CD4-positive, alpha-beta memory T cell (primary cell): ENCODE measurements around the gene TMIGD2. TPM values are rescaled to one million over a fixed set of nuclear protein-coding genes. Genes with fewer than 3 reads are reported as not detected.

Experiments
- CTCF ChIA-PET: fragments of 350-600 bp; sonication (Branson Sonifier 250); formaldehyde crosslinking; loops from one replicate; lab custom pipeline; 2021; ENCODE audit warnings: inconsistent platforms; ENCODE audit not compliant: partially characterized antibody; lab: Charles Lee
- POLR2A ChIA-PET: fragments of 350-600 bp; sonication (Branson Sonifier 250); formaldehyde crosslinking; loops from one replicate; lab custom pipeline; 2021; ENCODE audit not compliant: partially characterized antibody; lab: Charles Lee
- DNase-seq, 5 donors: peaks; one replicate each; pipeline versions ENCODE4 v3.0.0 to v3.0.0-alpha.2; 2020 to 2022; ENCODE audit warnings: mixed read lengths in 1 of 5
- H3K27ac ChIP-seq: one replicate; pipeline ENCODE4 v1.7.0; 2013; ENCODE audit warnings: low read depth, low read length
- H3K27me3 ChIP-seq: 2 replicates; pipeline ENCODE4 v1.7.0; 2013; ENCODE audit warnings: mild to moderate bottlenecking, low read length, moderate library complexity; ENCODE audit not compliant: insufficient read depth
- H3K36me3 ChIP-seq: 2 replicates; pipeline ENCODE4 v1.7.0; 2013; ENCODE audit warnings: mild to moderate bottlenecking, low read length, moderate library complexity; ENCODE audit not compliant: insufficient read depth
- H3K4me1 ChIP-seq: 2 replicates; pipeline ENCODE4 v1.7.0; 2013; ENCODE audit warnings: mild to moderate bottlenecking, low read length, moderate library complexity; ENCODE audit not compliant: insufficient read depth
- H3K4me3 ChIP-seq, 2 donors: one replicate each; pipeline ENCODE4 v1.7.0; 2013; ENCODE audit warnings: low read length in 2 of 2, mild to moderate bottlenecking in 1 of 2
- H3K9me3 ChIP-seq, 2 donors: one replicate each; pipeline ENCODE4 v1.7.0; 2013; ENCODE audit warnings: low read length in 2 of 2, control low read depth in 1 of 2; ENCODE audit not compliant: control insufficient read depth in 1 of 2
- H3K27ac Mint-ChIP-seq, 7 donors: one replicate each; pipeline ENCODE4 v1.8.0; 2020 to 2021; ENCODE audit warnings: mixed read lengths in 7 of 7, mild to moderate bottlenecking in 6 of 7, inconsistent platforms in 3 of 7, moderate library complexity in 3 of 7
- H3K27me3 Mint-ChIP-seq, 2 donors: one replicate each; pipeline ENCODE4 v1.8.0; 2020 to 2021; ENCODE audit warnings: mixed read lengths in 2 of 2
- H3K36me3 Mint-ChIP-seq, 2 donors: one replicate each; pipeline ENCODE4 v1.8.0; 2020 to 2021; ENCODE audit warnings: mixed read lengths in 2 of 2, inconsistent platforms in 1 of 2, mild to moderate bottlenecking in 1 of 2
- H3K4me1 Mint-ChIP-seq, 4 donors: one replicate each; pipeline ENCODE4 v1.8.0; 2020 to 2021; ENCODE audit warnings: mixed read lengths in 4 of 4, mild to moderate bottlenecking in 1 of 4
- H3K4me3 Mint-ChIP-seq, 8 donors: one replicate each; pipeline ENCODE4 v1.8.0; 2020 to 2021; ENCODE audit warnings: mixed read lengths in 8 of 8, mild to moderate bottlenecking in 7 of 8, moderate library complexity in 6 of 8, inconsistent platforms in 3 of 8
- H3K9me3 Mint-ChIP-seq, 8 donors: one replicate each; pipeline ENCODE4 v1.8.0; 2020 to 2021; ENCODE audit warnings: mixed read lengths in 8 of 8, mild to moderate bottlenecking in 5 of 8, inconsistent platforms in 3 of 8, moderate library complexity in 1 of 8
- intact Hi-C: fragments of 100-400 bp; cut with micrococcal nuclease; formaldehyde crosslinking; loops from one replicate; pipeline ENCODE4 v1.15.1; 2023
- polyA plus RNA-seq, 2 donors: library from polyadenylated mRNA; unstranded; fragments of 300-500 nt; fragmentation: Illumina TruSeq; gene quantifications; one replicate each; pipeline ENCODE4 v1.2.3, GENCODE V29; 2021
- total RNA-seq, 2 experiments: library from RNA; stranded (reverse); gene quantifications; one replicate each; pipeline ENCODE4 v1.2.3, GENCODE V29; 2021

The TMIGD2 gene
- total and polyA plus RNA-seq, 4 experiments from 2014 or later = 6.9 to 23.7 (median 16.1) TPM

DNA sequence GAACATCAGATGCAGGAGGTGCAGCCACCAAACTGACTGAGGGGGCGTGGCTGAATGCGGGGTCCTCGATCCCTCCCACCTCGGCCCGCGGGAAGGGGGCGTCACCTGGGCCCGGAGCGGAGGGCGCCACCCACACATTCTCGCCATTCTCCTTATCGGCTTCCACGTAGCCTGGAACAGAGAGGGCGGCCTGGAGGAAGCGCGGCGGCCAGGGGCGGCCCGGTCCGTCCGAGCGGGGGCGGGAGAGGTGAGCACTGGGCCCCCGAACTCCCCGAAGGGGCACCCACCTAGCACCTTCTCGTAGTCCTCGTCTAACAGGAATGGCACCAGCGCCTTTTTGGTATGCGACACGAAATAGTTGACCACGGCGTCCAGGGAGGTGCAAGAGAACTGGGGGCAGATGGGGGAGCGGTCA lies 24.7 kb upstream of the TMIGD2 start:
- intact Hi-C loops = no loop called here
- Mint-ChIP-seq H3K9me3 (peaks cover 0 to 5% (median 0%) of the 10 kb centered on the region in 8 donors), H3K36me3 (peaks cover 0 to 5% of the 10 kb centered on the region in 2 donors), H3K27ac (peak overlapping the region in 1 of 7 donors; percentile 99), H3K27me3 (peaks cover 0 to 3% of the 10 kb centered on the region in 2 donors), H3K4me3 (peak overlapping the region; percentile 74 to 91 (median 82)), H3K4me1 (peaks cover 8 to 29% (median 20%) of the 10 kb centered on the region in 4 donors)
- H3K4me3 ChIP-seq = peak overlapping the region in 1 of 2 donors; percentile 12
- DNase-seq = peak in 1 of 5 donors; percentile 50
- no peaks in the 10 kb centered on the region for H3K9me3 ChIP-seq
- no peak overlapping the region for H3K27ac ChIP-seq
- POLR2A ChIA-PET = interaction anchor here (1.0 kb wide), 1 partner anchor 17 kb away, joined by 3 read pairs; the partner anchor contains the start of gene MPND
- no peaks in the 10 kb centered on the region for H3K27me3 ChIP-seq
- no peaks in the 10 kb centered on the region for H3K36me3 ChIP-seq
- H3K4me1 ChIP-seq = peaks cover 19% of the 10 kb centered on the region
- CTCF ChIA-PET = no interaction called here

DNA sequence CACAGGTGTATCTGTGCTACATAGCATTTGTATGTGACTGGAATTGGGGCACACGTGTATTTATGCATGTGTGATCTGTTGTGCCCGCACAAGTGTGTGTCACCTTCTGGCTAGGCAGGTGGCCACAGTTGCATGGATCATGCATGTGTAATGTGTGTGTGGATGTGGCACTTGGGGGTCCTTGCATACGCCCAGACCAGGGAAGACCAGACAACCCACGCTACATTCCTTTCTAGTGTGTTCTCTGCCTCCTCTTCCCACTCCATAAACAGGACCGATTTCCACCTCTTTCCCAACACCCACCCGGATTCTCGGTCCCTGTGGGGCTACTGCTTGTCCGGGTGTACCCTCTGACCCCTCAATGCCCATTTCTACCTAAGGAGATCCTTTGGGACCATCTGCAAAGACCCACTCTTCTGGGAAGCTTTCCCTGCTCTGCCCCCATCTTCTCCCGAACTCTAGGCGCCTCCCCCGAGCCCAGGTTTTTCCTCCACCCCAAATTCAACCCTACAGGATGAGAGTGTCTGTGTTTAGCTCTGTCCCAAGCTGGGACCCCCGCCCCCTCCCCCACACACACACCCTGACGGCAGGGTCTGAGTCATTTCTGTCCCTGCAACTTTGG lies 24.1 kb upstream of the TMIGD2 start:
- H3K4me3 ChIP-seq = peak overlapping the region in 1 of 2 donors; percentile 12
- Mint-ChIP-seq H3K36me3 (peaks cover 0 to 5% of the 10 kb centered on the region in 2 donors), H3K27ac (peak overlapping the region in 4 of 7 donors; percentile 31 to 86 (median 66)), H3K9me3 (peaks cover 0 to 5% (median 0%) of the 10 kb centered on the region in 8 donors), H3K4me3 (peak overlapping the region; percentile 35 to 79 (median 67)), H3K4me1 (peaks cover 8 to 29% (median 20%) of the 10 kb centered on the region in 4 donors), H3K27me3 (peaks cover 0 to 3% of the 10 kb centered on the region in 2 donors)
- peaks cover 19% of the 10 kb centered on the region for H3K4me1 ChIP-seq
- H3K27me3 ChIP-seq = no peaks in the 10 kb centered on the region
- DNase-seq = no peak
- H3K36me3 ChIP-seq = no peaks in the 10 kb centered on the region
- CTCF ChIA-PET = no interaction called here
- H3K27ac ChIP-seq = no peak overlapping the region
- intact Hi-C loops = no loop called here
- H3K9me3 ChIP-seq = no peaks in the 10 kb centered on the region
- POLR2A ChIA-PET = interaction anchor here (1.0 kb wide), 1 partner anchor 17 kb away, joined by 3 read pairs; the partner anchor contains the start of gene MPND

DNA sequence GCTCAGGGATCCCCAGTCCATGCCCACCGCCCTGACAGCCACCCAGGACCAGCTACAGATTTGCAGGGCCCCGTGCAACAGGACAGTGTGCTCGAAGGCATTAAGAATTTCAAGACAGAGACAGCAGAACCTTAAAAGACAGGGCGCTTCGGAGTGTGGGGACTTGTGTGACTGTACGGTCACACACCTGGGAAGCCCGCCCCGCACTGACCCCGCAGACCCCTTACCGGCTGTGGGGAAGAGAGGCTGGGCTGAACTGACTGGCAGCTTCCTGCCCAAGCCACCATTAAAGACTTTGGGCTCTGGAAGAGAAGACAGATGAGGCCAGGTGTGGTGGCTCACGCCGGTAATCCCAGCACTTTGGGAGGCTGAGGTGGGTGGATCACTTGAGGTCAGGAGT lies 22.0 kb upstream of the TMIGD2 start:
- peaks cover 0 to 3% of the 10 kb centered on the region in 2 donors for H3K27me3 Mint-ChIP-seq
- peaks cover 8 to 26% (median 20%) of the 10 kb centered on the region in 4 donors for H3K4me1 Mint-ChIP-seq
- Histone ChIP-seq H3K27ac (no peak overlapping the region), H3K36me3 (no peaks in the 10 kb centered on the region), H3K4me3 (no peak overlapping the region), H3K27me3 (no peaks in the 10 kb centered on the region), H3K9me3 (no peaks in the 10 kb centered on the region), H3K4me1 (peaks cover 19% of the 10 kb centered on the region)
- POLR2A ChIA-PET = interaction anchor here (2.5 kb wide), 1 partner anchor 19 kb away, joined by 7 read pairs; the partner anchor contains the start of gene MPND
- peaks cover 0 to 8% (median 0%) of the 10 kb centered on the region in 8 donors for H3K9me3 Mint-ChIP-seq
- DNase-seq = no peak
- peak overlapping the region in 2 of 7 donors; percentile 32 to 84 for H3K27ac Mint-ChIP-seq
- peak overlapping the region in 1 of 8 donors; percentile 15 for H3K4me3 Mint-ChIP-seq
- H3K36me3 Mint-ChIP-seq = peaks cover 0 to 5% of the 10 kb centered on the region in 2 donors
- CTCF ChIA-PET = interaction anchor here (0.6 kb wide), 1 partner anchor 38 kb away, joined by 3 read pairs; no protein-coding TSS in a partner anchor
- intact Hi-C loops = no loop called here

DNA sequence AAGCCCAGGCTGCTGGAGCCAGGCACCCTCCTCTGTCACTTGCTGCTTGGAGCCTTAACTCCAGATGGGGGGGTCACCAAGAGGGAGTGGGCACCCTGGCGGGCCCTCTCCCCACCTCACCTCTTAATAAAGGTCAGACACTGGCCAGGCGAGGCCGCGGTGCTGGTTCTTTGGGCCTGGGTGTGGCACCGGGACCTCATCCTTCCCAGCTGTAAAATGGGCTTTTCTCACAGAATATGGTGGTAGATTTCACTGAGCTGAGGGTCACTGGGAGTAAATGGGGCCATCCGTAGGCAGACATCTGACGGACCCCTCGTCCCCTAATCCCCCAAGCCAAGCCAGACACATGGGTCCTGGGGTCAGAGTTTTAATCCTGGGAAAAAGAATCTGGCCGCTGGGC lies 21.5 kb upstream of the TMIGD2 start:
- Mint-ChIP-seq H3K9me3 (peaks cover 0 to 8% (median 0%) of the 10 kb centered on the region in 8 donors), H3K27me3 (peaks cover 0 to 3% of the 10 kb centered on the region in 2 donors), H3K27ac (no peak overlapping the region), H3K4me3 (no peak overlapping the region), H3K36me3 (peaks cover 0 to 5% of the 10 kb centered on the region in 2 donors), H3K4me1 (peaks cover 8 to 23% (median 19%) of the 10 kb centered on the region in 4 donors)
- H3K4me1 ChIP-seq = peaks cover 18% of the 10 kb centered on the region
- no peaks in the 10 kb centered on the region for H3K9me3 ChIP-seq
- no peak overlapping the region for H3K27ac ChIP-seq
- no peak for DNase-seq
- intact Hi-C loops = no loop called here
- no peak overlapping the region for H3K4me3 ChIP-seq
- ChIA-PET CTCF (no interaction called here), POLR2A (interaction anchor here (2.5 kb wide), 1 partner anchor 19 kb away, joined by 7 read pairs; the partner anchor contains the start of gene MPND)
- no peaks in the 10 kb centered on the region for H3K36me3 ChIP-seq
- H3K27me3 ChIP-seq = no peaks in the 10 kb centered on the region

DNA sequence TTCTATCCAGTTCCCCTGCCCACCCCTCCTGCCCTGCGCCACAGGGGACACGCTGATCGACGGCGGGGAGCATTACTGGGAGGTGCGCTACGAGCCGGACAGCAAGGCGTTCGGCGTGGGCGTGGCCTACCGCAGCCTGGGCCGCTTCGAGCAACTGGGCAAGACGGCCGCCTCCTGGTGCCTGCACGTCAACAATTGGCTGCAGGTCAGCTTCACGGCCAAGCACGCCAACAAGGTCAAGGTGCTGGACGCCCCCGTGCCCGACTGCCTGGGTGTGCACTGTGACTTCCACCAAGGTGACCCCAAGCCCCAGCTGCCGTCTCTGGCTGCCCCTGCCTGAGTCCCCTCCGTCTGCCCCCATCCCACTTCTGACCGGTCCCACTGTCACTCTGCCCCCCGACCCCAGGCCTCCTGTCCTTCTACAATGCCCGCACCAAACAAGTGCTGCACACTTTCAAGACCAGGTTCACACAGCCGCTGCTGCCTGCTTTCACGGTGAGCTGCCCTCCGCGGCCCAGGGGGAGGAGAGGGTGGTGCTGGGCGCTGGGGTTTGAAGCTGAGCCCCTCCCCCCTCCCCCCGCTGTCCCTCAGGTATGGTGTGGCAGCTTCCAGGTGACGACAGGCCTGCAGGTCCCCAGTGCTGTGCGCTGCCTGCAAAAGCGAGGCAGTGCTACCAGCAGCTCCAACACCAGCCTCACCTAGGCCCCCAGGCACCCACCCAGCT lies 20.9 kb upstream of the TMIGD2 start:
- Histone ChIP-seq H3K9me3 (no peaks in the 10 kb centered on the region), H3K36me3 (no peaks in the 10 kb centered on the region), H3K27ac (no peak overlapping the region), H3K27me3 (no peaks in the 10 kb centered on the region), H3K4me1 (peaks cover 15% of the 10 kb centered on the region), H3K4me3 (no peak overlapping the region)
- H3K9me3 Mint-ChIP-seq = peaks cover 0 to 5% (median 0%) of the 10 kb centered on the region in 8 donors
- H3K27ac Mint-ChIP-seq = no peak overlapping the region
- H3K27me3 Mint-ChIP-seq = no peaks in the 10 kb centered on the region
- no peak overlapping the region for H3K4me3 Mint-ChIP-seq
- ChIA-PET CTCF (interaction anchor here (3.7 to 4.7 kb wide), 2 partner anchors 29 to 55 kb away, joined by 17 to 29 read pairs; no protein-coding TSS in a partner anchor), POLR2A (interaction anchor here (2.5 kb wide), 1 partner anchor 20 kb away, joined by 7 read pairs; the partner anchor contains the start of gene MPND)
- no peak for DNase-seq
- peaks cover 8 to 18% (median 15%) of the 10 kb centered on the region in 4 donors for H3K4me1 Mint-ChIP-seq
- intact Hi-C loops = no loop called here
- no peaks in the 10 kb centered on the region for H3K36me3 Mint-ChIP-seq

DNA sequence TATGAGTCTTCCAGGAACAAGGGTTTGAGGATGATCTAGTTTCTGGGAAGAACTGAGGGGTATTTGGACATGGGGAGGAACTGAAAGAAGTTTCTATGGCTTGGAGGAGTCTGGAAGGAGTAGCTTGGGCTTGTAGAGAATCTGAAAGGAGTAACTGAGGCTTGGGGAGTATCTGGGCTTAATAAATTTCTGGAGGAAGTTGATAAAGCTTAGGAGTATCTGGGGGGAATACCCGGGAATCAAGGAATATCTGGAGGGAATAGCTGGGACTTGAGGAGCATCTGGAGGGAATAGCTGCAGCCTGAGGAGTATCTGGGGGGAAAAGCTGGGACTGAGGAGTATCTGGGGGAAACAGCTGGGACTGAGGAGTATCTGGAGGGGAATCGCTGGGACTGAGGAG lies 18.2 kb upstream of the TMIGD2 start:
- Histone ChIP-seq H3K9me3 (no peaks in the 10 kb centered on the region), H3K27ac (no peak overlapping the region), H3K36me3 (no peaks in the 10 kb centered on the region), H3K4me3 (no peak overlapping the region), H3K4me1 (no peaks in the 10 kb centered on the region), H3K27me3 (no peaks in the 10 kb centered on the region)
- Mint-ChIP-seq H3K36me3 (no peaks in the 10 kb centered on the region), H3K4me1 (no peaks in the 10 kb centered on the region), H3K4me3 (no peak overlapping the region), H3K27ac (peak overlapping the region in 2 of 7 donors; percentile 18 to 37), H3K9me3 (peaks cover 0 to 5% (median 0%) of the 10 kb centered on the region in 8 donors), H3K27me3 (no peaks in the 10 kb centered on the region)
- CTCF ChIA-PET = interaction anchor here (1.8 to 4.7 kb wide), 3 partner anchors 10 to 53 kb away, joined by 4 to 29 read pairs (median 17); no protein-coding TSS in a partner anchor
- intact Hi-C loops = no loop called here
- POLR2A ChIA-PET = interaction anchor here (0.5 to 1.2 kb wide), 4 partner anchors 10 to 59 kb away, joined by 3 to 4 read pairs (median 4); no protein-coding TSS in a partner anchor
- DNase-seq = no peak
